ENCODE measurements around the gene PACRG. TPM values are rescaled to one million over a fixed set of nuclear protein-coding genes. Genes with fewer than 3 reads are reported as not detected.

PACRG gene
- total and polyA plus RNA-seq, 9 donors: 2.5 to 33.1 (median 3.8) TPM

GRCh38 chr6:163017801-163018200 is 290.0 kb downstream of the PACRG start:
- no peak for DNase-seq
- no peak overlapping the region for H3K4me3 ChIP-seq
- H3K27ac ChIP-seq: no peak overlapping the region
- H3K9me3 ChIP-seq: no peaks in the 10 kb centered on the region
- H3K27me3 ChIP-seq: no peaks in the 10 kb centered on the region
- TF ChIP-seq EP300 (IDR thresholded peaks at IDR 0.05): no peak
- TF ChIP-seq, protein P1, sequence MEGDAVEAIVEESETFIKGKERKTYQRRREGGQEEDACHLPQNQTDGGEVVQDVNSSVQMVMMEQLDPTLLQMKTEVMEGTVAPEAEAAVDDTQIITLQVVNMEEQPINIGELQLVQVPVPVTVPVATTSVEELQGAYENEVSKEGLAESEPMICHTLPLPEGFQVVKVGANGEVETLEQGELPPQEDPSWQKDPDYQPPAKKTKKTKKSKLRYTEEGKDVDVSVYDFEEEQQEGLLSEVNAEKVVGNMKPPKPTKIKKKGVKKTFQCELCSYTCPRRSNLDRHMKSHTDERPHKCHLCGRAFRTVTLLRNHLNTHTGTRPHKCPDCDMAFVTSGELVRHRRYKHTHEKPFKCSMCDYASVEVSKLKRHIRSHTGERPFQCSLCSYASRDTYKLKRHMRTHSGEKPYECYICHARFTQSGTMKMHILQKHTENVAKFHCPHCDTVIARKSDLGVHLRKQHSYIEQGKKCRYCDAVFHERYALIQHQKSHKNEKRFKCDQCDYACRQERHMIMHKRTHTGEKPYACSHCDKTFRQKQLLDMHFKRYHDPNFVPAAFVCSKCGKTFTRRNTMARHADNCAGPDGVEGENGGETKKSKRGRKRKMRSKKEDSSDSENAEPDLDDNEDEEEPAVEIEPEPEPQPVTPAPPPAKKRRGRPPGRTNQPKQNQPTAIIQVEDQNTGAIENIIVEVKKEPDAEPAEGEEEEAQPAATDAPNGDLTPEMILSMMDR (IDR thresholded peaks at IDR 0.05): no peak
- TF ChIP-seq POLR2A (IDR thresholded peaks at IDR 0.05): no peak
- intact Hi-C loops (cut with DNase I): loop anchor here in 1 of 4 donors (1.0 kb wide), 1 partner anchor 46 kb away; no protein-coding TSS in a partner anchor
- H3K4me1 ChIP-seq (ENCODE audit: insufficient read depth): no peaks in the 10 kb centered on the region
- no peaks in the 10 kb centered on the region for H3K36me3 ChIP-seq
- 95 to 97% (median 95%) methylated on average over 1 of the region's 1 CpG for whole genome bisulfite sequencing, 3 donors

DNA sequence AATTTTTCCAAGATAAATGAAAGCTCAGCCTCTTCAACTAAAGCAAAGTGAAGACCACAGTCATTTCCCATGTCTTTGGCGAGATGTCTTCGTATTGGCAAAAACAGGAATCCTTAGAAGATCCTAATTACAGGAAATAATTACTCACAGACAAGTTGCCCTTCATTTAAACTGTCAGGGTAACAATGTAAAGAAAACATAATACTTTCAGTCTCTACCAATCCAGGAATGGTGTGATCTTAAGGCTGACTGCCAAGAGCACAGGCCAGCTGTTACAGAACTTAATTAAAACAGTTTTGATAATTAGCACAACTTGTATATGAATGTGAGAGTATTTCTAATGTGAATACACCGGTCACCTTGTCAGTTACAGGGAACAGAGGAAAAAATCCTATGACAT is 292.2 kb downstream of the PACRG start:
- H3K4me3 ChIP-seq: no peak overlapping the region
- DNase-seq: no peak
- no peaks in the 10 kb centered on the region for H3K36me3 ChIP-seq
- intact Hi-C loops (cut with DNase I): no loop called here
- TF ChIP-seq EP300 (IDR thresholded peaks at IDR 0.05): no peak
- TF ChIP-seq, protein P1 (IDR thresholded peaks at IDR 0.05): no peak
- no peaks in the 10 kb centered on the region for H3K9me3 ChIP-seq
- no peak overlapping the region for H3K27ac ChIP-seq
- H3K4me1 ChIP-seq (ENCODE audit: insufficient read depth): no peaks in the 10 kb centered on the region
- 41 to 61% (median 49%) methylated on average over 3 of the region's 3 CpGs for WGBS, 3 donors
- H3K27me3 ChIP-seq: no peaks in the 10 kb centered on the region

DNA sequence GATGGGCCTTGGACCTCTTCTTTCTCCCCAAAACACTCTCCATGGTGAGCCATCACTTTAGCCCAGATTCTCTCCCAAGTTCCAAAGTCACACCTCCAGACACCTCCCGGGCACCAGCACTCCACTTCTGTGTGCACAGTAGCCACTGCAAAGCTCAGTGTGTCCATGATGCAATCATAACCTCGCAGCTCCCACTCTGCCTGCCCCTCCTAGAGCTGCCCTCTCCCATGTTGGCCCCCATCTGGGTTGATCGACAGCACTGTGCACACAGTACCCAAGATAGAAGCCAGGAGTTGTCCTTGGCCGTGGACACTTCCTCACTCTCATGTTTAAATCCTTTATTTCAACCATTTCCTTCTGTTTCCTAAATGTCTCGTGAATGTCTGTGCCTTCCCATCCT is 293.3 kb downstream of the PACRG start:
- no peaks in the 10 kb centered on the region for H3K9me3 ChIP-seq
- intact Hi-C loops (cut with DNase I): no loop called here

GRCh38 chr6:163023700-163024099 is 295.9 kb downstream of the PACRG start:
- H3K36me3 ChIP-seq: no peaks in the 10 kb centered on the region
- TF ChIP-seq POLR2A (IDR thresholded peaks at IDR 0.05) (no peak), EP300 (IDR thresholded peaks at IDR 0.05) (no peak)
- TF ChIP-seq, protein P1 (IDR thresholded peaks at IDR 0.05): no peak
- intact Hi-C loops (cut with DNase I): no loop called here
- H3K4me3 ChIP-seq: no peak overlapping the region
- no peaks in the 10 kb centered on the region for H3K9me3 ChIP-seq
- H3K4me1 ChIP-seq (ENCODE audit: insufficient read depth): no peaks in the 10 kb centered on the region
- 88 to 93% (median 92%) methylated on average over 1 of the region's 1 CpG for WGBS, 3 donors
- DNase-seq: no peak
- no peaks in the 10 kb centered on the region for H3K27me3 ChIP-seq
- no peak overlapping the region for H3K27ac ChIP-seq

More for the DNA sequence above, 293.3 kb downstream of the PACRG start:
- no peak overlapping the region for H3K27ac ChIP-seq
- no peak overlapping the region for H3K4me3 ChIP-seq
- no peaks in the 10 kb centered on the region for H3K4me1 ChIP-seq (ENCODE audit: insufficient read depth)
- H3K27me3 ChIP-seq: no peaks in the 10 kb centered on the region
- TF ChIP-seq, protein P1 (IDR thresholded peaks at IDR 0.05): no peak
- TF ChIP-seq POLR2A (IDR thresholded peaks at IDR 0.05) (no peak), EP300 (IDR thresholded peaks at IDR 0.05) (no peak)
- H3K36me3 ChIP-seq: no peaks in the 10 kb centered on the region
- DNase-seq: no peak
- 76 to 82% (median 81%) methylated on average over 5 of the region's 5 CpGs for whole genome bisulfite sequencing, 3 donors

Data from ovary (tissue), 9 donors.